KMS-11 (cell line): ENCODE measurements around the gene DRC7.

Source experiments
- H2AFZ ChIP-seq: fragments of 200-600 bp; sonication (generic); 2 replicates; pipeline ENCODE4 v1.6.1; 2016; ENCODE audit warnings: antibody characterized with exemption, mixed run types, low read depth
- H3K27ac ChIP-seq: fragments of 200-600 bp; sonication (generic); 2 replicates; pipeline ENCODE4 v1.6.1; 2016; ENCODE audit warnings: mild to moderate bottlenecking, mixed run types
- H3K27me3 ChIP-seq: fragments of 200-600 bp; sonication (generic); 2 replicates; pipeline ENCODE4 v1.6.1; 2017; ENCODE audit warnings: mild to moderate bottlenecking, low read depth, mixed run types, moderate library complexity; ENCODE audit not compliant: insufficient read depth
- H3K36me3 ChIP-seq: fragments of 200-600 bp; sonication (generic); 2 replicates; pipeline ENCODE4 v1.6.1; 2017; ENCODE audit warnings: mild to moderate bottlenecking, mixed run types; ENCODE audit not compliant: insufficient read depth
- H3K4me1 ChIP-seq: fragments of 200-600 bp; sonication (generic); 2 replicates; pipeline ENCODE4 v1.6.1; 2016; ENCODE audit warnings: mild to moderate bottlenecking, low read depth, mixed run types; ENCODE audit not compliant: poor library complexity, severe bottlenecking
- H3K4me2 ChIP-seq: fragments of 200-600 bp; sonication (generic); 2 replicates; pipeline ENCODE4 v1.7.0; 2016; ENCODE audit warnings: mild to moderate bottlenecking, mixed run types
- H3K4me3 ChIP-seq: fragments of 200-600 bp; sonication (generic); IDR thresholded peaks from 2 replicates; pipeline ENCODE4 v1.6.1; 2017; ENCODE audit warnings: low read depth, low read length, mixed read lengths; ENCODE audit not compliant: insufficient read depth
- H3K79me2 ChIP-seq: fragments of 200-600 bp; sonication (generic); 2 replicates; pipeline ENCODE4 v1.6.1; 2016; ENCODE audit warnings: low read depth, mixed run types; ENCODE audit not compliant: insufficient read depth
- H3K9ac ChIP-seq: fragments of 200-600 bp; sonication (generic); 2 replicates; pipeline ENCODE4 v1.6.1; 2016; ENCODE audit warnings: mild to moderate bottlenecking, mixed run types
- H4K20me1 ChIP-seq: fragments of 200-600 bp; sonication (generic); 2 replicates; pipeline ENCODE4 v1.6.1; 2016; ENCODE audit warnings: mild to moderate bottlenecking, mixed run types; ENCODE audit not compliant: insufficient read depth
- CTCF ChIP-seq: fragments of 200-600 bp; sonication (generic); conservative IDR thresholded peaks from 2 replicates; pipeline ENCODE4 v1.6.1; 2017; ENCODE audit warnings: low read depth, mild to moderate bottlenecking, antibody characterized with exemption, low read length, moderate library complexity, mixed read lengths

The DRC7 gene

GRCh38 chr16:57722651-57723050, 28.0 kb downstream of the DRC7 start:
- no peaks in the 10 kb centered on the region for H4K20me1 ChIP-seq
- H3K27ac ChIP-seq = no peak overlapping the region
- no peak overlapping the region for H3K9ac ChIP-seq
- no peaks in the 10 kb centered on the region for H3K36me3 ChIP-seq
- H3K4me1 ChIP-seq = no peaks in the 10 kb centered on the region
- no peaks in the 10 kb centered on the region for H3K27me3 ChIP-seq
- no peak overlapping the region for H2AFZ ChIP-seq
- no peak overlapping the region for H3K4me2 ChIP-seq
- no peak overlapping the region for H3K4me3 ChIP-seq
- no peak for TF ChIP-seq CTCF
- H3K79me2 ChIP-seq = no peaks in the 10 kb centered on the region

GRCh38 chr16:57723170-57723569, 28.6 kb downstream of the DRC7 start:
- Histone ChIP-seq H3K4me1 (no peaks in the 10 kb centered on the region), H4K20me1 (no peaks in the 10 kb centered on the region), H3K36me3 (no peaks in the 10 kb centered on the region), H3K4me2 (no peak overlapping the region), H3K27me3 (no peaks in the 10 kb centered on the region), H3K4me3 (no peak overlapping the region), H3K9ac (no peak overlapping the region), H3K79me2 (no peaks in the 10 kb centered on the region), H2AFZ (no peak overlapping the region), H3K27ac (no peak overlapping the region)
- TF ChIP-seq CTCF = no peak

- Histone ChIP-seq H3K4me2 (no peak overlapping the region), H3K27ac (no peak overlapping the region), H3K9ac (no peak overlapping the region), H4K20me1 (no peaks in the 10 kb centered on the region), H2AFZ (no peak overlapping the region), H3K79me2 (no peaks in the 10 kb centered on the region), H3K4me3 (no peak overlapping the region), H3K4me1 (no peaks in the 10 kb centered on the region), H3K27me3 (no peaks in the 10 kb centered on the region), H3K36me3 (no peaks in the 10 kb centered on the region)
- no peak for TF ChIP-seq CTCF
Observed at GRCh38 chr16:57724531-57724930, 29.9 kb downstream of the DRC7 start.

GRCh38 chr16:57725151-57725550, 30.5 kb downstream of the DRC7 start:
- Histone ChIP-seq H3K4me2 (no peak overlapping the region), H3K27me3 (no peaks in the 10 kb centered on the region), H3K9ac (no peak overlapping the region), H3K36me3 (no peaks in the 10 kb centered on the region), H3K4me1 (no peaks in the 10 kb centered on the region), H3K4me3 (no peak overlapping the region), H2AFZ (no peak overlapping the region), H3K79me2 (no peaks in the 10 kb centered on the region), H3K27ac (no peak overlapping the region), H4K20me1 (no peaks in the 10 kb centered on the region)
- no peak for TF ChIP-seq CTCF

GRCh38 chr16:57725554-57725953, 30.9 kb downstream of the DRC7 start:
- no peaks in the 10 kb centered on the region for H3K27me3 ChIP-seq
- no peaks in the 10 kb centered on the region for H3K4me1 ChIP-seq
- no peaks in the 10 kb centered on the region for H4K20me1 ChIP-seq
- no peak overlapping the region for H3K9ac ChIP-seq
- TF ChIP-seq CTCF = no peak
- H3K27ac ChIP-seq = no peak overlapping the region
- H3K36me3 ChIP-seq = no peaks in the 10 kb centered on the region
- H3K4me2 ChIP-seq = no peak overlapping the region
- H3K79me2 ChIP-seq = no peaks in the 10 kb centered on the region
- no peak overlapping the region for H2AFZ ChIP-seq
- no peak overlapping the region for H3K4me3 ChIP-seq
